ENCODE data around the gene TMOD2.

Gene TMOD2

GRCh38 chr15:51758645-51759044 is 7.2 kb downstream of the TMOD2 start:
- no peaks in the 10 kb centered on the region for H3K27me3 ChIP-seq (ENCODE audit: control insufficient read depth, insufficient read depth, low read length)
- H3K36me3 ChIP-seq (ENCODE audit: control insufficient read depth, insufficient read depth, low read length): no peaks in the 10 kb centered on the region
- no peaks in the 10 kb centered on the region for H3K9me3 ChIP-seq (ENCODE audit: control insufficient read depth, insufficient read depth, low read length)
- no peaks in the 10 kb centered on the region for H3K4me1 ChIP-seq (ENCODE audit: control insufficient read depth, insufficient read depth, low read length)
- no peak overlapping the region for H3K9ac ChIP-seq (ENCODE audit: low read depth, low read length)
- no peak overlapping the region for H3K4me3 ChIP-seq (ENCODE audit: low read depth, low read length)

GRCh38 chr15:51759557-51760070 is 8.2 kb downstream of the TMOD2 start:
- no peaks in the 10 kb centered on the region for H3K4me1 ChIP-seq (ENCODE audit: control insufficient read depth, insufficient read depth, low read length)
- no peaks in the 10 kb centered on the region for H3K9me3 ChIP-seq (ENCODE audit: control insufficient read depth, insufficient read depth, low read length)
- no peaks in the 10 kb centered on the region for H3K27me3 ChIP-seq (ENCODE audit: control insufficient read depth, insufficient read depth, low read length)
- H3K4me3 ChIP-seq (ENCODE audit: low read depth, low read length): no peak overlapping the region
- no peak overlapping the region for H3K9ac ChIP-seq (ENCODE audit: low read depth, low read length)
- no peaks in the 10 kb centered on the region for H3K36me3 ChIP-seq (ENCODE audit: control insufficient read depth, insufficient read depth, low read length)

- Histone ChIP-seq H3K9me3 (ENCODE audit: control insufficient read depth, insufficient read depth, low read length) (no peaks in the 10 kb centered on the region), H3K27me3 (ENCODE audit: control insufficient read depth, insufficient read depth, low read length) (no peaks in the 10 kb centered on the region), H3K36me3 (ENCODE audit: control insufficient read depth, insufficient read depth, low read length) (no peaks in the 10 kb centered on the region), H3K9ac (ENCODE audit: low read depth, low read length) (no peak overlapping the region), H3K4me3 (ENCODE audit: low read depth, low read length) (no peak overlapping the region), H3K4me1 (ENCODE audit: control insufficient read depth, insufficient read depth, low read length) (peaks cover 5% of the 10 kb centered on the region)
These were observed 9.4 kb downstream of the TMOD2 start for GRCh38 chr15:51760805-51761204.

GRCh38 chr15:51765751-51766150 is 14.4 kb downstream of the TMOD2 start:
- no peaks in the 10 kb centered on the region for H3K36me3 ChIP-seq (ENCODE audit: control insufficient read depth, insufficient read depth, low read length)
- no peak overlapping the region for H3K9ac ChIP-seq (ENCODE audit: low read depth, low read length)
- no peak overlapping the region for H3K4me3 ChIP-seq (ENCODE audit: low read depth, low read length)
- H3K27me3 ChIP-seq (ENCODE audit: control insufficient read depth, insufficient read depth, low read length): no peaks in the 10 kb centered on the region
- H3K4me1 ChIP-seq (ENCODE audit: control insufficient read depth, insufficient read depth, low read length): peaks cover 10% of the 10 kb centered on the region
- H3K9me3 ChIP-seq (ENCODE audit: control insufficient read depth, insufficient read depth, low read length): no peaks in the 10 kb centered on the region

- no peaks in the 10 kb centered on the region for H3K9me3 ChIP-seq (ENCODE audit: control insufficient read depth, insufficient read depth, low read length)
- H3K4me3 ChIP-seq (ENCODE audit: low read depth, low read length): no peak overlapping the region
- H3K4me1 ChIP-seq (ENCODE audit: control insufficient read depth, insufficient read depth, low read length): peaks cover 10% of the 10 kb centered on the region
- no peak overlapping the region for H3K9ac ChIP-seq (ENCODE audit: low read depth, low read length)
- no peaks in the 10 kb centered on the region for H3K27me3 ChIP-seq (ENCODE audit: control insufficient read depth, insufficient read depth, low read length)
- H3K36me3 ChIP-seq (ENCODE audit: control insufficient read depth, insufficient read depth, low read length): no peaks in the 10 kb centered on the region
These were observed 14.9 kb downstream of the TMOD2 start for GRCh38 chr15:51766341-51766740.

GRCh38 chr15:51768018-51768417 is 16.6 kb downstream of the TMOD2 start:
- Histone ChIP-seq H3K4me3 (ENCODE audit: low read depth, low read length) (no peak overlapping the region), H3K36me3 (ENCODE audit: control insufficient read depth, insufficient read depth, low read length) (no peaks in the 10 kb centered on the region), H3K9ac (ENCODE audit: low read depth, low read length) (no peak overlapping the region), H3K4me1 (ENCODE audit: control insufficient read depth, insufficient read depth, low read length) (peaks cover 10% of the 10 kb centered on the region), H3K27me3 (ENCODE audit: control insufficient read depth, insufficient read depth, low read length) (no peaks in the 10 kb centered on the region), H3K9me3 (ENCODE audit: control insufficient read depth, insufficient read depth, low read length) (no peaks in the 10 kb centered on the region)

GRCh38 chr15:51770902-51771301 is 19.5 kb downstream of the TMOD2 start:
- H3K27me3 ChIP-seq (ENCODE audit: control insufficient read depth, insufficient read depth, low read length): no peaks in the 10 kb centered on the region
- H3K9ac ChIP-seq (ENCODE audit: low read depth, low read length): no peak overlapping the region
- H3K4me3 ChIP-seq (ENCODE audit: low read depth, low read length): no peak overlapping the region
- no peaks in the 10 kb centered on the region for H3K9me3 ChIP-seq (ENCODE audit: control insufficient read depth, insufficient read depth, low read length)
- H3K4me1 ChIP-seq (ENCODE audit: control insufficient read depth, insufficient read depth, low read length): peaks cover 6% of the 10 kb centered on the region
- H3K36me3 ChIP-seq (ENCODE audit: control insufficient read depth, insufficient read depth, low read length): no peaks in the 10 kb centered on the region

GRCh38 chr15:51771773-51772172 is 20.4 kb downstream of the TMOD2 start:
- Histone ChIP-seq H3K27me3 (ENCODE audit: control insufficient read depth, insufficient read depth, low read length) (no peaks in the 10 kb centered on the region), H3K4me3 (ENCODE audit: low read depth, low read length) (no peak overlapping the region), H3K9me3 (ENCODE audit: control insufficient read depth, insufficient read depth, low read length) (no peaks in the 10 kb centered on the region), H3K4me1 (ENCODE audit: control insufficient read depth, insufficient read depth, low read length) (peaks cover 7% of the 10 kb centered on the region), H3K9ac (ENCODE audit: low read depth, low read length) (no peak overlapping the region), H3K36me3 (ENCODE audit: control insufficient read depth, insufficient read depth, low read length) (no peaks in the 10 kb centered on the region)

- Histone ChIP-seq H3K27me3 (ENCODE audit: control insufficient read depth, insufficient read depth, low read length) (no peaks in the 10 kb centered on the region), H3K9ac (ENCODE audit: low read depth, low read length) (no peak overlapping the region), H3K4me1 (ENCODE audit: control insufficient read depth, insufficient read depth, low read length) (peaks cover 2% of the 10 kb centered on the region), H3K36me3 (ENCODE audit: control insufficient read depth, insufficient read depth, low read length) (no peaks in the 10 kb centered on the region), H3K9me3 (ENCODE audit: control insufficient read depth, insufficient read depth, low read length) (no peaks in the 10 kb centered on the region), H3K4me3 (ENCODE audit: low read depth, low read length) (no peak overlapping the region)
These were observed 23.5 kb downstream of the TMOD2 start for GRCh38 chr15:51774916-51775315.

- Histone ChIP-seq H3K36me3 (ENCODE audit: control insufficient read depth, insufficient read depth, low read length) (no peaks in the 10 kb centered on the region), H3K4me3 (ENCODE audit: low read depth, low read length) (no peak overlapping the region), H3K4me1 (ENCODE audit: control insufficient read depth, insufficient read depth, low read length) (peaks cover 2% of the 10 kb centered on the region), H3K27me3 (ENCODE audit: control insufficient read depth, insufficient read depth, low read length) (no peaks in the 10 kb centered on the region), H3K9ac (ENCODE audit: low read depth, low read length) (no peak overlapping the region), H3K9me3 (ENCODE audit: control insufficient read depth, insufficient read depth, low read length) (no peaks in the 10 kb centered on the region)
These were observed 24.8 kb downstream of the TMOD2 start for GRCh38 chr15:51775967-51776816.

- Histone ChIP-seq H3K4me3 (ENCODE audit: low read depth, low read length) (no peak overlapping the region), H3K9ac (ENCODE audit: low read depth, low read length) (no peak overlapping the region), H3K9me3 (ENCODE audit: control insufficient read depth, insufficient read depth, low read length) (no peaks in the 10 kb centered on the region), H3K4me1 (ENCODE audit: control insufficient read depth, insufficient read depth, low read length) (peaks cover 2% of the 10 kb centered on the region), H3K27me3 (ENCODE audit: control insufficient read depth, insufficient read depth, low read length) (no peaks in the 10 kb centered on the region), H3K36me3 (ENCODE audit: control insufficient read depth, insufficient read depth, low read length) (no peaks in the 10 kb centered on the region)
These were observed 25.7 kb downstream of the TMOD2 start for GRCh38 chr15:51776952-51777569.

GRCh38 chr15:51780636-51781035 is 29.2 kb downstream of the TMOD2 start:
- Histone ChIP-seq H3K9me3 (ENCODE audit: control insufficient read depth, insufficient read depth, low read length) (no peaks in the 10 kb centered on the region), H3K9ac (ENCODE audit: low read depth, low read length) (no peak overlapping the region), H3K27me3 (ENCODE audit: control insufficient read depth, insufficient read depth, low read length) (no peaks in the 10 kb centered on the region), H3K36me3 (ENCODE audit: control insufficient read depth, insufficient read depth, low read length) (no peaks in the 10 kb centered on the region), H3K4me3 (ENCODE audit: low read depth, low read length) (no peak overlapping the region), H3K4me1 (ENCODE audit: control insufficient read depth, insufficient read depth, low read length) (peaks cover 2% of the 10 kb centered on the region)
